D721Med (cell line): Measurements from ENCODE around the gene ZNF256.

Source experiments
- DNase-seq: peaks from one replicate; pipeline ENCODE4 v3.0.0; 2011; ENCODE audit warnings: low spot score; ENCODE audit not compliant: insufficient read length
- FAIRE-seq: peaks from 2 replicates; lab custom pipeline; 2011; peaks lifted over from hg19 to GRCh38; lab: Jason Lieb, UNC
- TF ChIP-seq, protein P1 (sequence below): IDR thresholded peaks from 2 replicates; pipeline ENCODE4 v1.5.1; 2012; ENCODE audit warnings: mild to moderate bottlenecking, control low read depth; ENCODE audit not compliant: insufficient read depth; ENCODE audit errors: missing control alignments

ZNF256 gene

GRCh38 chr19:57949702-57950101 is 2.2 kb upstream of the ZNF256 start:
- FAIRE-seq = no peak
- TF ChIP-seq, protein P1, sequence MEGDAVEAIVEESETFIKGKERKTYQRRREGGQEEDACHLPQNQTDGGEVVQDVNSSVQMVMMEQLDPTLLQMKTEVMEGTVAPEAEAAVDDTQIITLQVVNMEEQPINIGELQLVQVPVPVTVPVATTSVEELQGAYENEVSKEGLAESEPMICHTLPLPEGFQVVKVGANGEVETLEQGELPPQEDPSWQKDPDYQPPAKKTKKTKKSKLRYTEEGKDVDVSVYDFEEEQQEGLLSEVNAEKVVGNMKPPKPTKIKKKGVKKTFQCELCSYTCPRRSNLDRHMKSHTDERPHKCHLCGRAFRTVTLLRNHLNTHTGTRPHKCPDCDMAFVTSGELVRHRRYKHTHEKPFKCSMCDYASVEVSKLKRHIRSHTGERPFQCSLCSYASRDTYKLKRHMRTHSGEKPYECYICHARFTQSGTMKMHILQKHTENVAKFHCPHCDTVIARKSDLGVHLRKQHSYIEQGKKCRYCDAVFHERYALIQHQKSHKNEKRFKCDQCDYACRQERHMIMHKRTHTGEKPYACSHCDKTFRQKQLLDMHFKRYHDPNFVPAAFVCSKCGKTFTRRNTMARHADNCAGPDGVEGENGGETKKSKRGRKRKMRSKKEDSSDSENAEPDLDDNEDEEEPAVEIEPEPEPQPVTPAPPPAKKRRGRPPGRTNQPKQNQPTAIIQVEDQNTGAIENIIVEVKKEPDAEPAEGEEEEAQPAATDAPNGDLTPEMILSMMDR = no peak
- DNase-seq = no peak

DNA sequence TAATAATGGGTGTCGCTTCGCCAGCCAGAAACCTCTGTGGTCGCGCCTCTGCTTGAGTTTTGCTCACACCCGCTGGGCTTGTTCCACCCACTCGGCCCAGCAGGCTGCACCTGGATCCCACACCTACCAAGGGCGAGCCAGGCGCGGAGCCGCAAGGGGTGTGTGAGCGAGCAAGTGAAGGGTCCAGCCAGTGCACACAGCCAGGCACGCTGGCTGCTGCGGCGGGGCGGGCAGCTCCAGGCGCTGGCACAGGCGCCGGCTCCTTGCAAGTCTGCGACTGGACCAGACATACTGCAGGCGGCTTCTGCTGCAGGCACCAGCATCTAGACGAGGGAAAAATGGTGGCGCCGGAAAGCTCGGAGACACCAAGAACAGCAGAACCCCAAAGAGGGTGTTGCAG is 1.8 kb upstream of the ZNF256 start:
- TF ChIP-seq, protein P1 = no peak
- no peak for DNase-seq
- FAIRE-seq = no peak

DNA sequence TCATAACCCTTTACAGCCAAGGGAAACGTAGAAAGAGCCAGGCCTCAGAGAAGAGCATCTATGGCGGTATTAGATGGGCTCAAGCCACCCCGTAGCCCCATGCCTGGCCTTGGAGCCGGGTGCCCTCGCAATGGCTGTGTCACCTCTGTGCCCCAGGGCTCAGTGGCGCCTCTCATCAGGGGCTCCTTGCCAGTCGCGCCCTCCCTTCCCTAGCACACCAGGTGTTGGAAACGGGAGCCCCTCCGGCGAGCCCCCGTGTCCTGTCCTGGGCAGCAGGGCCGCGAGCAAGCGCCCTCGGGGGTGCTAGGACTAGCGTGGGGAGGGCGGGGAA is 453 bp downstream of the ZNF256 start:
- FAIRE-seq (no peak), DNase-seq (no peak)
- TF ChIP-seq, protein P1 = no peak

DNA sequence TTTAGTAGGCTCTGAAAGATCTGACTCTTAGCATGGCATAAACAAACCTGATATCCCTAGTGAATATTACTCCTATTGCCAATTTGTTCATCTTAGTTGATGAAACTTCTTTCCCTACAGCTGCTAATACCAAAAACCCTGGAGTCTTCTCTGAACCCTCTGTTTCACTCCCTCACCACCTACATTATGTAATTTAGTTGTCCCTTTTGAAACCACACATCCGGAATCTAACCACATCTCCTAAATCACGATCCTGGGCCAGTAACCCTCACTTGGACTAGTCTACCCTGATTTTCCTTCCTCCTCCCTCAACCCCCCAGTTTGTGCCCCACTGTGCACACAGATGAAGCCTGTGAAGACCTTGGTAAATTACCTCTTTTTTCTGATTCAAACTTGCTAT is 1.2 kb downstream of the ZNF256 start:
- DNase-seq = no peak
- FAIRE-seq = no peak
- TF ChIP-seq, protein P1 = no peak

GRCh38 chr19:57941593-57941992 is 5.9 kb downstream of the ZNF256 start:
- TF ChIP-seq, protein P1 = no peak
- no peak for FAIRE-seq

GRCh38 chr19:57935731-57936130 is 11.8 kb downstream of the ZNF256 start:
- TF ChIP-seq, protein P1 = no peak
- FAIRE-seq = no peak
- no peak for DNase-seq

More at GRCh38 chr19:57941593-57941992, 5.9 kb downstream of the ZNF256 start:
- no peak for DNase-seq

GRCh38 chr19:57934820-57935665 is 12.5 kb downstream of the ZNF256 start, which contains the start of gene ZNF418:
Gene ZNF418 (minus strand): TSS chr19:57935402. CDS start chr19:57933822, 1,580 bp downstream.
- TF ChIP-seq, protein P1 = no peak
- FAIRE-seq (peak; percentile 67), DNase-seq (peak; percentile 52)
